Liver (tissue), 3 donors: ENCODE data around the gene SNCB.

Source experiments
- EGR1 ChIP-seq, 2 donors: IDR thresholded peaks; 2 replicates each; pipeline ENCODE4 v1.6.1; 2016 to 2018; ENCODE audit warnings: antibody characterized with exemption in 2 of 2, low read depth in 2 of 2
- TAF1 ChIP-seq: conservative IDR thresholded peaks from 2 replicates; pipeline ENCODE4 v1.6.1; 2016; ENCODE audit warnings: antibody characterized with exemption, mild to moderate bottlenecking
- TF ChIP-seq, protein P1 (sequence below): fragments of 150-350 bp; IDR thresholded peaks from 2 replicates; pipeline ENCODE4 v1.5.1; 2017; ENCODE audit warnings: improper control_type of control experiment, low read depth, low read length; ENCODE audit not compliant: missing input control
- donor health status: healthy.
- donor health status: healthy.

DNA sequence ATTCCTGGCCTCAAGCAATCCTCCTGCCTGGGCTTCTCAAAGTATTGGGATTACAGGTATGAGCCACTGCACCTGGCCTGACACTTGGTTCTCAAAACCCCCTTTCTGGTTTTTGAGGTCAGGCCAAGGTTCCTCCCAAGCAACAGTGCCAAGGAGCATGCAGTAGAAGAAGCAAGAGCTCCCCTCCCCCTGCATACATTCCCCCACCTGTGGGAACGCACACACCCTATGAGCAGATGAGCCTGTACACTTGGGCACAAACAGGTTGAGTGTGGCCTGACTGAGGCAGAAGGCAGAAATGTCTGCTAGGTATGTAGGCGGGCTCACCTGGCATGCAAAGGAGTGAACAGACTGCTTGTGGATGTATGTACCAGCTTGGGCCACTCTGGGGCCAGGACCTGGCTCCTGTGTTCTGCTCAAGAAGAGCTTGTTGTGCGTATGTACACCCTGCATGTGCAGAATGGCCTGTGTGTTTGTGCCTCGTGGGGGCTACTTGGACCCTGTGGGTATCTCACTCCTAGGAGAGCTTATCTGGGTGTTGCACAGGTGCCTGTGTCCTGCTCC, 22.1 kb downstream of the SNCB start:
- TF ChIP-seq, protein P1, sequence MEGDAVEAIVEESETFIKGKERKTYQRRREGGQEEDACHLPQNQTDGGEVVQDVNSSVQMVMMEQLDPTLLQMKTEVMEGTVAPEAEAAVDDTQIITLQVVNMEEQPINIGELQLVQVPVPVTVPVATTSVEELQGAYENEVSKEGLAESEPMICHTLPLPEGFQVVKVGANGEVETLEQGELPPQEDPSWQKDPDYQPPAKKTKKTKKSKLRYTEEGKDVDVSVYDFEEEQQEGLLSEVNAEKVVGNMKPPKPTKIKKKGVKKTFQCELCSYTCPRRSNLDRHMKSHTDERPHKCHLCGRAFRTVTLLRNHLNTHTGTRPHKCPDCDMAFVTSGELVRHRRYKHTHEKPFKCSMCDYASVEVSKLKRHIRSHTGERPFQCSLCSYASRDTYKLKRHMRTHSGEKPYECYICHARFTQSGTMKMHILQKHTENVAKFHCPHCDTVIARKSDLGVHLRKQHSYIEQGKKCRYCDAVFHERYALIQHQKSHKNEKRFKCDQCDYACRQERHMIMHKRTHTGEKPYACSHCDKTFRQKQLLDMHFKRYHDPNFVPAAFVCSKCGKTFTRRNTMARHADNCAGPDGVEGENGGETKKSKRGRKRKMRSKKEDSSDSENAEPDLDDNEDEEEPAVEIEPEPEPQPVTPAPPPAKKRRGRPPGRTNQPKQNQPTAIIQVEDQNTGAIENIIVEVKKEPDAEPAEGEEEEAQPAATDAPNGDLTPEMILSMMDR: no peak
- TF ChIP-seq TAF1 (no peak), EGR1 (IDR thresholded peaks at IDR 0.05; ENCODE audit: low read depth in 2 of 2) (no peak)
